ENCODE measurements around the gene TMIGD2.
A peak's percentile ranks its signal among the peaks of the same experiment; 100 is the strongest.

TMIGD2 gene

GRCh38 chr19:4284974-4285373, 17.2 kb downstream of the TMIGD2 start:
- TF ChIP-seq, protein P1, sequence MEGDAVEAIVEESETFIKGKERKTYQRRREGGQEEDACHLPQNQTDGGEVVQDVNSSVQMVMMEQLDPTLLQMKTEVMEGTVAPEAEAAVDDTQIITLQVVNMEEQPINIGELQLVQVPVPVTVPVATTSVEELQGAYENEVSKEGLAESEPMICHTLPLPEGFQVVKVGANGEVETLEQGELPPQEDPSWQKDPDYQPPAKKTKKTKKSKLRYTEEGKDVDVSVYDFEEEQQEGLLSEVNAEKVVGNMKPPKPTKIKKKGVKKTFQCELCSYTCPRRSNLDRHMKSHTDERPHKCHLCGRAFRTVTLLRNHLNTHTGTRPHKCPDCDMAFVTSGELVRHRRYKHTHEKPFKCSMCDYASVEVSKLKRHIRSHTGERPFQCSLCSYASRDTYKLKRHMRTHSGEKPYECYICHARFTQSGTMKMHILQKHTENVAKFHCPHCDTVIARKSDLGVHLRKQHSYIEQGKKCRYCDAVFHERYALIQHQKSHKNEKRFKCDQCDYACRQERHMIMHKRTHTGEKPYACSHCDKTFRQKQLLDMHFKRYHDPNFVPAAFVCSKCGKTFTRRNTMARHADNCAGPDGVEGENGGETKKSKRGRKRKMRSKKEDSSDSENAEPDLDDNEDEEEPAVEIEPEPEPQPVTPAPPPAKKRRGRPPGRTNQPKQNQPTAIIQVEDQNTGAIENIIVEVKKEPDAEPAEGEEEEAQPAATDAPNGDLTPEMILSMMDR (IDR thresholded peaks at IDR 0.05; ENCODE audit: low read depth, low read length, missing control alignments), result no peak
- in situ Hi-C loops (cut with HindIII; ENCODE audit: low sequenced_read_pairs), result no loop called here
- H3K4me3 ChIP-seq (ENCODE audit: low read depth, low read length), result no peak overlapping the region
- no peak for DNase-seq (ENCODE audit: low read depth)

DNA sequence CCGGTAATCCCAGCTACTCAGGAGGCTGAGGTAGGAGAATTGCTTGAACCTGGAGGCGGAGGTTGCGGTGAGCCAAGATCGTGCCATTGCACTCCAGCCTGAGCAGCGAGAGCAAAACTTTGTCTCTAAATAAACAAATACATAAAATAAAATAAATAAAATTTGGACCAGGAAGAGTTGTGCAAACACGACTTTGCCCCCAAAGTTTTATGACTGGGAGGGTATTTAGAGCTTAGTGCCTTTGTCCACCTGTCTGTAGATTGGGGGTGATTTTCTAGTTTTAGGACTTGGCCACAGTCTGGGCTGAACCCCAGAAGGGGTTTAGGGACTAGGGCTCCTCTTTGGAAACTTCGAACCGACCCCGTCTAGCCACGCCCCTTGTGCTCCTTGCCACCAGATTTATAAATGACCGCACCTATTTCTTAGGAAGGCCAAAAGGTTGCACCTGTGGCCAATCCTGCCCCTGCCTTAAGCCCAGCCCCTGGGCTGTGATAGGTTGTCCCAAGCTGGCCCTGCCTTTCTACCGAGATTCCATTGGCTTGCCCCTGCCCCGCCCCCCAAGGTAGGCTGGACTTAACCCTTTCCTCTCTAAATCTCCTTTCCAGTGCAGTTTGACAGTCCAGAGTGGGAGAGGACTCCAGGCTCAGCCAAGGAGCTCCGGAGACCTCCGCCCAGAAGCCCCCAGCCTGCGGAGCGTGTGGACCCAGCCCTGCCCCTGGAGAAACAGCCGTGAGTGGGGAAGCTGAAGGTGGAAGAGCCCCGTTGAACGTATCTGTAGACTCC, 17.8 kb downstream of the TMIGD2 start:
- in situ Hi-C loops (cut with HindIII; ENCODE audit: low sequenced_read_pairs), result no loop called here
- TF ChIP-seq, protein P1 (IDR thresholded peaks at IDR 0.05; ENCODE audit: low read depth, low read length, missing control alignments), result no peak
- H3K4me3 ChIP-seq (ENCODE audit: low read depth, low read length), result no peak overlapping the region
- DNase-seq (ENCODE audit: low read depth), result no peak

GRCh38 chr19:4279530-4280422, 22.4 kb downstream of the TMIGD2 start:
- TF ChIP-seq, protein P1 (IDR thresholded peaks at IDR 0.05; ENCODE audit: low read depth, low read length, missing control alignments), result no peak
- in situ Hi-C loops (cut with HindIII; ENCODE audit: low sequenced_read_pairs), result no loop called here
- H3K4me3 ChIP-seq (ENCODE audit: low read depth, low read length), result peak overlapping the region; percentile 23
- no peak for DNase-seq (ENCODE audit: low read depth)

GRCh38 chr19:4279267-4279529, 23.0 kb downstream of the TMIGD2 start:
- in situ Hi-C loops (cut with HindIII; ENCODE audit: low sequenced_read_pairs), result no loop called here
- TF ChIP-seq, protein P1 (IDR thresholded peaks at IDR 0.05; ENCODE audit: low read depth, low read length, missing control alignments), result no peak
- H3K4me3 ChIP-seq (ENCODE audit: low read depth, low read length), result peak overlapping the region; percentile 23
- no peak for DNase-seq (ENCODE audit: low read depth)

DNA sequence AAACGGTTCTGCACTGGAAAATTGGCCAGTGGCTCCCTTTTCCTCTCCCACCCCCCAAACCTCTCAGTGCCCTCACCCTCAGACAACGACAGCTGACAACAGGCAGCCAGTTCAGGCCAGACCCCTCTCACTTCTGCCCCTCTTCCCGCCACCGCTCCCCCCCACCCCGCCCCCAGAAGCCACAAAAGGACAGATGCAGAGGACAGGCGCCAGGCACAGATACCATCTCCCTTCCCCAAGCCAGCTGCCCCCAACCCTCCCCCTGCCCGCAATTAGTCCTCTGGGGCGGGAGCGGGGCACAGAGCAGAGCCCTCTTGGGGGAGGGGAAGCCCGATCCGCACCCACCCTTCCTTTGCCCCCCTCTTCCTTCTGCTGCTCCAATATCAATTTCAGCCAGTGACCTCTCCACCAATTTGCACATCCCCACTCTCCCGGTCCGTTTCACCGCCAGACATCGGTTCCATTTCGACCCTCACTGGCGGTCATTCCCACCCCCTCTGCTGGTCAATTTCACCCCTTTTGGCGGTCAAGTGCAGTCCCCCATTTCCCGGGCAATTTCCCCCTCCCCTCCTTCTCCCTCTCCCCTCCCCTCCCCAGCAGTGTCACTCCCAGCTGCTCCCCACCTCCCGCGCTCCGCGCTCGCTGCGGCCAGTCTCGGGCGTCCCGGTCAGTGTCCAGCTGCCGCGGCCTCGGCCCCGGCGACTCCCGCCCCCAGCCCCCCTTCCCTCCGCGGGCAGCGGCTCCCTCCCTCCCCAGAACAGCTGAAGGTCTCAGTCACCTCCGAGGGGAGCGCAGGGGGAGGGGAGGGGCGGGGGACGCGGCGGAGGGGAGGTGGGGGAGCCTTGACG, 23.5 kb downstream of the TMIGD2 start, which contains the start of gene SHD:
SHD (plus strand) TSS at position 848 of the 848 bp plus-strand sequence. CDS start 798 bp downstream, outside the sequence.
- no peak for DNase-seq (ENCODE audit: low read depth)
- in situ Hi-C loops (cut with HindIII; ENCODE audit: low sequenced_read_pairs), result no loop called here
- H3K4me3 ChIP-seq (ENCODE audit: low read depth, low read length), result peak within 1 kb of the TSS; percentile 23
- TF ChIP-seq, protein P1 (IDR thresholded peaks at IDR 0.05; ENCODE audit: low read depth, low read length, missing control alignments), result no peak

DNA sequence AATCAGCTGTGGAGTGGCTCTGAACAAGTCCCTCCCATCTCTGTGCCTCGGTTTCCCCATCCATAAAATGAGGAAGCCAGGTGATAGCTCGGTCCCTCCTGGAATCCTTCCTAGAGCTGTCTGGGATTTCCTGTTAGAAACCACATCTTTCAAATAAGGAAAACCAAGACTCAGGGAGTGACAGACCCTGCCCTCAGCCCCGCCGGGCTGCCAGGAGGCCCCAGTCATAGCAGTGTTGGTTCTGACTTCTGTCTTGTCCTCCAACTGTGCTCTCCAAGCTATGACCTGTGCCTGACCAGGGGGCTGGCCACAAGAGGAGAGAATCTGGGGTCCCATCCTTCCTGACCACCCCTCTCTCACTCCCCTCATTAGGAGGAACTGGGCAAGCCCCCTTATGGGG, 24.2 kb downstream of the TMIGD2 start:
- H3K4me3 ChIP-seq (ENCODE audit: low read depth, low read length), result no peak overlapping the region
- DNase-seq (ENCODE audit: low read depth), result no peak
- in situ Hi-C loops (cut with HindIII; ENCODE audit: low sequenced_read_pairs), result no loop called here
- TF ChIP-seq, protein P1 (IDR thresholded peaks at IDR 0.05; ENCODE audit: low read depth, low read length, missing control alignments), result no peak

Data from astrocyte of the cerebellum (primary cell).